ENCODE results near the gene BRD9. TPM values are rescaled to one million over a fixed set of nuclear protein-coding genes. Genes with fewer than 3 reads are reported as not detected.
"Not testable (repeated sequence)": the region's sequence is repeated elsewhere in the genome, so short reads cannot be mapped to it uniquely, and the experiment has no call there.

The BRD9 gene
- total RNA-seq, 1 donor from 2014 or later = 36.5 TPM

GRCh38 chr5:843926-844325, 48.7 kb downstream of the BRD9 start:
- not testable (repeated sequence) for DNase-seq

- not testable (repeated sequence) for DNase-seq
Observed at GRCh38 chr5:843371-843770, 49.2 kb downstream of the BRD9 start.

- DNase-seq = not testable (repeated sequence)
Observed at GRCh38 chr5:842402-843221, 50.0 kb downstream of the BRD9 start.

GRCh38 chr5:841531-842401, 50.8 kb downstream of the BRD9 start:
- not testable (repeated sequence) for DNase-seq

GRCh38 chr5:840974-841435, 51.6 kb downstream of the BRD9 start:
- not testable (repeated sequence) for DNase-seq

GRCh38 chr5:840118-840973, 52.3 kb downstream of the BRD9 start:
- not testable (repeated sequence) for DNase-seq

GRCh38 chr5:838431-838851, 54.2 kb downstream of the BRD9 start:
- DNase-seq = peak; percentile 21

GRCh38 chr5:837621-838121, 54.9 kb downstream of the BRD9 start:
- DNase-seq = not testable (repeated sequence)

- DNase-seq = not testable (repeated sequence)
Observed at GRCh38 chr5:835933-836612, 56.5 kb downstream of the BRD9 start.

GRCh38 chr5:834013-834412, 58.6 kb downstream of the BRD9 start:
- DNase-seq = not testable (repeated sequence)

GRCh38 chr5:828194-828593, 64.4 kb downstream of the BRD9 start:
- not testable (repeated sequence) for DNase-seq

- DNase-seq = not testable (repeated sequence)
Observed at GRCh38 chr5:825544-825943, 67.1 kb downstream of the BRD9 start.

GRCh38 chr5:821504-821903, 71.1 kb downstream of the BRD9 start:
- DNase-seq = no peak

- DNase-seq = no peak
Observed at GRCh38 chr5:820245-820644, 72.4 kb downstream of the BRD9 start.

GRCh38 chr5:819078-819477, 73.5 kb downstream of the BRD9 start:
- DNase-seq = no peak

- no peak for DNase-seq
Observed at GRCh38 chr5:816176-816575, 76.4 kb downstream of the BRD9 start.

GRCh38 chr5:815449-815848, 77.2 kb downstream of the BRD9 start:
- no peak for DNase-seq
